PFSK-1 (cell line): ENCODE data around the gene KIF7.

ENCODE experiments used
- POLR2AphosphoS5 ChIP-seq: IDR thresholded peaks from 2 replicates; pipeline ENCODE4 v1.6.1; 2012; ENCODE audit warnings: low read depth, mild to moderate bottlenecking, control low read depth, low read length, moderate library complexity
- TAF1 ChIP-seq: IDR thresholded peaks from 2 replicates; pipeline ENCODE4 v1.6.1; 2012; ENCODE audit warnings: low read length, control low read depth, borderline replicate concordance; ENCODE audit not compliant: insufficient read depth
- TF ChIP-seq, protein P1 (sequence below), 2 experiments: IDR thresholded peaks; 2 replicates each; pipeline versions ENCODE4 v1.6.1 to v1.8.0; 2011 to 2012; ENCODE audit warnings: low read depth in 2 of 2, low read length in 2 of 2, control low read depth in 1 of 2, inconsistent platforms in 1 of 2, mild to moderate bottlenecking in 1 of 2, moderate library complexity in 1 of 2; ENCODE audit not compliant: insufficient read depth in 1 of 2

DNA sequence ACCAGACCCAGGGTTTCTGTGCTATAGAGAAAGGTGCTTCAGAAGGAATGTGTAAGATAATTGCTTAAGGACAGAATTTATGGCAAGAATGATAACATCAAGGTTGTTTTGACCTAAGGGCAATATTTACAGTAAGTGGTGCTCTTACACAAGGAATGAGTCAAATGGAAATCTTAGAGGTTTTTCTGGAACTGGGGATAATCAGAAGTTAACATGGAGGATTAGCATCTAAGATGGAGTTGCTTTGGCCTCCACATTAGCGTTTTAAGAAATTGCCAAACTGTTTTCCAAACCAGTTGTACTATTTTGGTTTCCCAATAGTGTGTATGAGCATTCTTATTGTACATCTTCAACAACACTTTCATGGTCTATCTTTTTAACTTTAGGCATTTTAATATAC, 38.4 kb upstream of the KIF7 start:
- TF ChIP-seq POLR2AphosphoS5 (no peak), TAF1 (no peak)
- TF ChIP-seq, protein P1, sequence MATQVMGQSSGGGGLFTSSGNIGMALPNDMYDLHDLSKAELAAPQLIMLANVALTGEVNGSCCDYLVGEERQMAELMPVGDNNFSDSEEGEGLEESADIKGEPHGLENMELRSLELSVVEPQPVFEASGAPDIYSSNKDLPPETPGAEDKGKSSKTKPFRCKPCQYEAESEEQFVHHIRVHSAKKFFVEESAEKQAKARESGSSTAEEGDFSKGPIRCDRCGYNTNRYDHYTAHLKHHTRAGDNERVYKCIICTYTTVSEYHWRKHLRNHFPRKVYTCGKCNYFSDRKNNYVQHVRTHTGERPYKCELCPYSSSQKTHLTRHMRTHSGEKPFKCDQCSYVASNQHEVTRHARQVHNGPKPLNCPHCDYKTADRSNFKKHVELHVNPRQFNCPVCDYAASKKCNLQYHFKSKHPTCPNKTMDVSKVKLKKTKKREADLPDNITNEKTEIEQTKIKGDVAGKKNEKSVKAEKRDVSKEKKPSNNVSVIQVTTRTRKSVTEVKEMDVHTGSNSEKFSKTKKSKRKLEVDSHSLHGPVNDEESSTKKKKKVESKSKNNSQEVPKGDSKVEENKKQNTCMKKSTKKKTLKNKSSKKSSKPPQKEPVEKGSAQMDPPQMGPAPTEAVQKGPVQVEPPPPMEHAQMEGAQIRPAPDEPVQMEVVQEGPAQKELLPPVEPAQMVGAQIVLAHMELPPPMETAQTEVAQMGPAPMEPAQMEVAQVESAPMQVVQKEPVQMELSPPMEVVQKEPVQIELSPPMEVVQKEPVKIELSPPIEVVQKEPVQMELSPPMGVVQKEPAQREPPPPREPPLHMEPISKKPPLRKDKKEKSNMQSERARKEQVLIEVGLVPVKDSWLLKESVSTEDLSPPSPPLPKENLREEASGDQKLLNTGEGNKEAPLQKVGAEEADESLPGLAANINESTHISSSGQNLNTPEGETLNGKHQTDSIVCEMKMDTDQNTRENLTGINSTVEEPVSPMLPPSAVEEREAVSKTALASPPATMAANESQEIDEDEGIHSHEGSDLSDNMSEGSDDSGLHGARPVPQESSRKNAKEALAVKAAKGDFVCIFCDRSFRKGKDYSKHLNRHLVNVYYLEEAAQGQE (IDR thresholded peaks at IDR 0.05; ENCODE audit: insufficient read depth in 1 of 2, low read depth in 2 of 2, low read length in 2 of 2), result no peak
